Activated CD4-positive, alpha-beta T cell treated with anti-CD3 and anti-CD28 coated beads for 24 hours (primary cell): ENCODE results near the gene QPCT.
"Not testable (repeated sequence)": the region's sequence is repeated elsewhere in the genome, so short reads cannot be mapped to it uniquely, and the experiment has no call there.

Experiments used
- DNase-seq, 2 donors: peaks; one replicate each; pipeline ENCODE4 v3.0.0-alpha.2; 2020; ENCODE audit warnings: low read depth in 2 of 2

QPCT gene

GRCh38 chr2:37357530-37357929 is 13.1 kb downstream of the QPCT start:
- DNase-seq = no peak

- no peak for DNase-seq
These were observed 14.0 kb downstream of the QPCT start for GRCh38 chr2:37358466-37358865.

DNA sequence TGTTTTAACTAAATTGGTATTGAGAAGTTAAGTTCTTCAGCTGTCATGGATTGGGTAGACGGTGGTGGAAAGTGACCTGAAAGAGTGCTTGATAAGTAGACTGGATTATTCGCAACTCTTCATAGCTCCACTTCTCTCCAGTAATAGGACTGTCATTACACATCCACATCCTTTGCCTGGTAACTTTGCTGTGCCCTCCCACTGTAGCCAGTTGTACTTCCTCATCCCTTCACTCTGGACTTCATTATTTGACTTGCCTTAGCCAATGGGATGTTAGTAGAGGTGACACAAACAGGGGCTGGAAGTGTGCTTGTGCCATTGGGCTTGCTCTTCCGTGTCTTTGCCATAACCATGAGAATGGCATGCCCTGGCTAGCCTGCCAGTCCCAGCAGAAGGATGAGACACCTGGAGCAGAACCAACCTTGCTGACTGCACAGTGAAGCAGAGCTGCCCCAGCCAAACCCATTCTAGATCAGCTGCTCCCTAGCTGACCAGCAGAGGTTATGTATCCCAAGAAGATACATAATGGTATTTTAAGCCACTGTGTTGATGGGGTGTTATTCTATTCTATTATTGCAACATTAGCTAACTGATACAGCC is 16.9 kb downstream of the QPCT start:
- DNase-seq = no peak

GRCh38 chr2:37361994-37362698 is 17.7 kb downstream of the QPCT start:
- DNase-seq = no peak

DNA sequence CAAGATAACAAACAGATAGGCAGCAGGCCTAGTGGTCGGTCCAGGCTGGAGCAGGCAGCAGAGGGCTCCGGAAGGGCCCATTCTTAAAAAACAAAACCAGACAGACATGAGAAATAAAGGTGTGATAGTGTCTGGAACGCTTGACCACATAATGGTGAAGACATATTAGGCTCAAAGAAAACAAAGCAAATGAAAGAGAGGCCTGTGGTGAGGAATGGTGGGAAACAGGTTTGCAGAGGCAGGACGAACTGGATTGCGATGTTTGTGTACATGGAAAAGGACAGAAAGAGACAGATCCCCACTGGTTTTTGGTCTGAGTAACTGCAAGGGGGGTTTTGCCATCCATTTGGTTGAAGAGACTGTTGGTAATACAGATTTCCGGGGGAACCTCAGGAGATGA is 19.9 kb downstream of the QPCT start:
- no peak for DNase-seq

GRCh38 chr2:37365669-37366068 is 21.2 kb downstream of the QPCT start:
- DNase-seq = no peak

- DNase-seq = no peak
These were observed 22.3 kb downstream of the QPCT start for GRCh38 chr2:37366773-37367172.

DNA sequence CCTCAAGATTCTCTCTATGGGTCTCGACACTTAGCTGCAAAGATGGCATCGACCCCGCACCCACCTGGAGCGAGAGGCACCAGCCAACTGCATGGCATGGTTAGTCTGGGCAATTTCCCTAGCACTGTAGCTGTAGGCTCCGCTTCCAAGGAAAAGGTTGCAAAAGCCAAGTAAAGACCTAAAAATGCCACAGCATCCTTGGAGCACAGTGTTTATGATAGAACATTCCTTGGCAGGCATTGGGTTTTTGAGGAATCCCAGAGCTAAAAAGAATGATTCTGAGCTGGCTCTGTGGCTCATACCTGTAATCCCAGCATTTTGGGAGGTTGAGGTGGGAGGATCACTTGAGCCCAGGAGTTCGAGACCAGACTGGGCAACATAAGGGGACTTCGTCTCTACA is 22.9 kb downstream of the QPCT start:
- no peak for DNase-seq

DNA sequence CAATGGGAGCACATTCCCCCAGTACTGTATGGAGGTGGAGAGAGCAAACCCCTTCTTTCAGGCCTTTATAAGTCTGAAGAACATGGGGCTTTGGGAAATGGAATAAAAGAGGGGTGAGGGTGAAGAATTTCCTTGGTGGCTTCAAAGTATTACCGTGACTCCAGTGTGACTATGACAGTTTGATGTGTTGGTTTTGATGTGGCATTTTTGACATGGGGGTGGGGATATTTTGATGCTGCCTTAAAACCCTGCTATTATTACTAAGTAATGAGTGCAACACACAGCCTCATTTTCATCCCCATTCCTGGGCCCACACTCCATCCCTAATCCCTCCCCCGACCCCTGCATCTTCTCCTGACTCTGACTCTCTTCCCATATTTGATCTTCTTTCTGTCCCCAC is 23.6 kb downstream of the QPCT start:
- DNase-seq = no peak

- DNase-seq = no peak
These were observed 26.2 kb downstream of the QPCT start for GRCh38 chr2:37370666-37371065.

- DNase-seq = no peak
These were observed 27.6 kb downstream of the QPCT start for GRCh38 chr2:37372000-37372399.

- no peak for DNase-seq
These were observed 31.4 kb downstream of the QPCT start for GRCh38 chr2:37375741-37376288.

DNA sequence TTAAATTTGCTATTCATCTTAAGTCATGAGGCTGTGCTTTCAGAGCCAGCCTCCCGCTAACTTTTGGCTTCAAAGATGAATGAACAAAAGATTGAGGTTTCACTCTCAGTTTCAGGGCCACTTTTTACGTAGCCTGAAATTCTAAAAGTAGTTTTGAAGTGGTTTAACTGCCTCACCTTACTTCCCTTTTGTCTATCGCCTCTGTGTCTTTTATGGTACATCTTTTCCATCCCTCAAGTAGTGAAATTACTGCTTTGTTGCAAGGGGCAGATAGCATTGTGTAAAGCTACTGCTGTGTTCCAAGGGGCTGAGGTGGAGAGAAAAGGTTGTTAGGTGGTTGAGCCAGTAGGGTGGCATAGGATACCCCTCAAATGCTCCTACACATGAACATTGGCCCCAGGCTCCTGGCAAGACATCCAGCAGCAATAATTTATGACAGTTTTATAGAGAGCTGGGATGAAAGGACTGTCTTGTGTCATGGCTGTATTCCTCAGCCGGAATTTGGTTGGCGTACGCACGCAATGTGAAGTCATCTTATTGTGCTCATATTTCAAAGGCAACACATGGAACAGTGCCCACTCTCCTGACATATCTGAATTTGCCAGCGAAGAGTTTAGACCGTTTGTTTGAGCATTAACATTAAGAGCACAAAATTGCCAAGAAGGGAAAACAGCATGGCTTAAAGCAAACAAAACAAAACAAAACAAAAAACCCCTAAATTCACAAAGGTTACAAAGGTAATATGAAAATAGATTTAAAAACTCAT is 32.2 kb downstream of the QPCT start:
- DNase-seq = no peak

- DNase-seq = no peak
These were observed 32.7 kb downstream of the QPCT start for GRCh38 chr2:37377187-37377532.

DNA sequence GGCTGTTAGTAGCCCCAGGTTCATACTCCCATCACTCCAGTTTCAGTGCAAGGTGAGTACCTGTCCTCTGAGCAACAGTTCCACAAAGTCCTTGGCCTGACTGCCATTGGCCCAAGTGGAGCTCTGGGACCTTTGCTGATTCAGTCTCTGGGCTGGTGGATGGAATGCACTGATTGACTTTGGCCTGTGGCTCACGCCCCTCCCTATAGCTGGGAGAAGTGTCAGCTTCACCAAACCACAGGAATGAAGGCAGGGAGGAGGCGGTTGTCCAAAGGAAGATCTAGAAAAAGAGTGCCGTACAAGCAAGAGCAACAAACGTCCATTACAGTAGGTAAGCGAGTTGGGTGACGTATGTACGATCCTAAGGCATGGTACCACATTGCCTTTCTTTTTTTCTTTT is 34.0 kb downstream of the QPCT start:
- no peak for DNase-seq

DNA sequence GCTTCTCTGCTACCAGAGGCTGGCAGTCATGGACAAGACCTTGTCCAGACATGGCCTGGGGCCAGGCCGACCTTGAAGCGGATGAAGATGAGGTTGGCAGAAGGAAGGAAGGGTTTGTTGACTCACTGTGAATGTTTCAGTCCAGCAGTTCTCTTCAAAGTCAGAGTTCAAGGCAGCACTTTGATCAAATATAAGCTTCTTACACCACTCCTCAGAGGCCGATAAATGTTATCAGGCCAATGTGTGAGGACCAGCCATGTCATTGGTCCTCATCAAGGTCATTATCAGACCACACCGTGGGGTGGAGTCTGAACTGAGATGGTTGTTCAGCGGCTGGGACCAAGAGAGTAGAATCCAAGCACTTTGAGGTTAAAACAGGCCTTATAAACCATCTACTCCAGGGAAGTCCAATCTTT is 35.5 kb downstream of the QPCT start:
- no peak for DNase-seq

GRCh38 chr2:37380787-37381186 is 36.4 kb downstream of the QPCT start:
- not testable (repeated sequence) for DNase-seq

GRCh38 chr2:37384261-37384660 is 39.8 kb downstream of the QPCT start:
- not testable (repeated sequence) for DNase-seq

DNA sequence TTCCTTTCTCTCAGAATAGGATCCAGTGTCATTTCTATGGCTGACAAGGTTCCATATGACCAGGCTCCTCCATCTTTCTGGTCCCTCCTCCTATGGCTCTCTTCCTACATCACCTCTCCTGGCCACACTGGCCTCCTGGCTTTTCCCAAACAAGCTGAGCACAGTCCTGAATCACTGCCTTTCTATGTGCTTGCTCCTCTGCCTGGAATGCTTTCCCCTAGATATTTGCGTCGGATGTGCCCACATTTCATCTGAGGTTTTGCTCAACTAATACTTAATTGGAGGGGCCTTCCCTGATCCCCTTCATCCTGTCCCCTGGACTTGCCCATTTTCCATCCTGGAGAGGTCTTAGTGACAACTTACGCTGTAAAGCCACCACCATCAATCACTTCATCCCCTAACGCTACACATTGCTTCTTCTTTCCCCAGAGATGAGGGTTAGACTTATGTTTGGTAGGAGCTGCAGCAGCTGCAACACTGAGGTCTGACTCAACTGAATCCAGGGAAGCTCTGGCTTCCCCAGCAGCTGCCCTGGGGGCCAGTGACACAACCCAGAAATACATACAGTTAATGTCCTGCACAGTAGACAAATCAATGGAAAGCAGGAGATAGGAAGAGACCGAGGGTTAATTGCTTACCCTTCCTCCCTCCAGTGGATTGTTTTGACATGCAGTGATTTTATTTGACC is 42.9 kb downstream of the QPCT start:
- DNase-seq = no peak

- no peak for DNase-seq
These were observed 43.6 kb downstream of the QPCT start for GRCh38 chr2:37388074-37388473.

DNA sequence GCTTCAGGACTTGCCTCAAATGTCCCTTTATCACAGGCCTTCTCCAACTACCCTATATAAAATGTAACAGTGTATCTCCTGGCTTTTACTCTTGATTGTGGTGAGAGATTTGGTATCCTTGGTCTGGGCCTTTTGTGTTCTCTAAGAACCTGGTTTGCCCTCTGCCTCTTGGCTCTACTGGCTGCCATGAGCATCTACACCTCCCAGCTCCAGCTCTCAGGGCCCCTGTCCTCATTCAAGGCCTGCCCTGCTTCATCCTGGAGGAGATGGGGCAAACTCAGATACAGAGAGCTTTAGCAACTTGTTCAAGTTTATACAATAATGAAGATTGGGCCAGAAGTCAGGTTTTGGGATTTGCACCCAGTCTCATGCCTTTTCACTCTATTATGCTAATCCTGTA is 45.0 kb downstream of the QPCT start:
- no peak for DNase-seq
